Measurements from ENCODE around the gene MACIR.

Gene MACIR

GRCh38 chr5:103218164-103218563 lies 40.4 kb upstream of the MACIR start:
- no peak for TF ChIP-seq CTCF (IDR thresholded peaks at IDR 0.05)

- no peak for TF ChIP-seq CTCF (IDR thresholded peaks at IDR 0.05)
Observed at GRCh38 chr5:103223031-103223955, 35.3 kb upstream of the MACIR start.

GRCh38 chr5:103224118-103224893 lies 34.3 kb upstream of the MACIR start:
- TF ChIP-seq CTCF (IDR thresholded peaks at IDR 0.05): peak; percentile 77

GRCh38 chr5:103224894-103225246 lies 33.7 kb upstream of the MACIR start:
- 0 out of 2 replicates have a peak, but pooled peaks have one; percentile 10 for TF ChIP-seq CTCF (IDR thresholded peaks at IDR 0.05)

- no peak for TF ChIP-seq CTCF (IDR thresholded peaks at IDR 0.05)
Observed at GRCh38 chr5:103228061-103228460, 30.5 kb upstream of the MACIR start.

GRCh38 chr5:103228588-103228987 lies 30.0 kb upstream of the MACIR start:
- no peak for TF ChIP-seq CTCF (IDR thresholded peaks at IDR 0.05)

- peak; percentile 89 for TF ChIP-seq CTCF (IDR thresholded peaks at IDR 0.05)
Observed at GRCh38 chr5:103232393-103232999, 26.1 kb upstream of the MACIR start.
